K562 (cell line): ENCODE measurements around the gene SNRPD2. TPM values are rescaled to one million over a fixed set of nuclear protein-coding genes. Genes with fewer than 3 reads are reported as not detected.

Experiments used
- ATAC-seq: fragments of 200-7000 bp; cut with Tn5 transposase; 3 replicates; pipeline ENCODE4 v1.9.1; 2020; ENCODE audit warnings: moderate library complexity
- BruUV-seq: library from RNA; stranded (reverse); fragments of 400-500 nt; replicated peaks from 2 replicates; lab custom pipeline; 2021; lab: Mats Ljungman, UMichigan
- CTCF ChIA-PET: fragments of 300-600 bp; formaldehyde crosslinking; extraction: SDS; loops from one replicate; lab custom pipeline; 2021; ENCODE audit warnings: low intra/inter-chr PET ratio; lab: Yijun Ruan, JAX
- POLR2A ChIA-PET: fragments of 300-600, 350-650 bp; sonication (Branson Sonifier 250); formaldehyde crosslinking; extraction: SDS; loops from one replicate; lab custom pipeline; 2021; ENCODE audit warnings: antibody characterized with exemption, inconsistent platforms; lab: Yijun Ruan, JAX
- DNase-seq, 4 experiments: peaks; one replicate each; pipeline versions ENCODE4 v3.0.0 to v3.0.0-alpha.2; 2011 to 2018; ENCODE audit warnings: low spot score in 3 of 4, mixed read lengths in 3 of 4; ENCODE audit errors: extremely low read depth in 1 of 4
- FAIRE-seq: peaks from 2 replicates; lab custom pipeline; 2011; peaks lifted over from hg19 to GRCh38; lab: Jason Lieb, UNC
- H2AFZ ChIP-seq: 2 replicates; pipeline ENCODE4 v1.6.0; 2011; ENCODE audit warnings: low read depth, low read length, control low read depth, inconsistent platforms
- H3K27ac ChIP-seq: fragments of 200-600 bp; 3 replicates; pipeline ENCODE4 v1.8.0; 2011; ENCODE audit warnings: low read depth, mild to moderate bottlenecking, control low read depth, inconsistent platforms, low read length, moderate library complexity, mixed read lengths; ENCODE audit errors: extremely low read depth
- H3K27me3 ChIP-seq, 2 experiments: fragments of 300-600 bp in 1 of 2; 2 replicates in 1 of 2; 3 replicates in 1 of 2; pipeline versions ENCODE4 v1.6.0 to v1.8.0; 2011; ENCODE audit warnings: inconsistent platforms in 2 of 2, low read length in 2 of 2, mild to moderate bottlenecking in 1 of 2, mixed read lengths in 1 of 2, moderate library complexity in 1 of 2; ENCODE audit not compliant: control insufficient read depth in 2 of 2, insufficient read depth in 2 of 2
- H3K36me3 ChIP-seq: fragments of 300-600 bp; 3 replicates; pipeline ENCODE4 v1.8.0; 2011; ENCODE audit warnings: mild to moderate bottlenecking, low read length, inconsistent platforms; ENCODE audit not compliant: control insufficient read depth, insufficient read depth
- H3K4me1 ChIP-seq, 2 experiments: fragments of 200-600 bp in 1 of 2; replicated peaks in 1 of 2; 2 replicates in 1 of 2; 3 replicates in 1 of 2; pipeline versions ENCODE4 v1.5.1 to v1.8.0; 2011; ENCODE audit warnings: inconsistent platforms in 2 of 2, low read length in 2 of 2, mild to moderate bottlenecking in 1 of 2, mixed read lengths in 1 of 2, moderate library complexity in 1 of 2; ENCODE audit not compliant: control insufficient read depth in 2 of 2, insufficient read depth in 2 of 2
- H3K4me2 ChIP-seq: 2 replicates; pipeline ENCODE4 v1.6.1; 2011; ENCODE audit warnings: low read length, control low read depth, inconsistent platforms, mixed read lengths; ENCODE audit not compliant: insufficient read depth
- H3K4me3 ChIP-seq: fragments of 200-600 bp; sonication (generic), shearing (Covaris generic); 2 replicates; pipeline ENCODE4 v1.5.1; 2016; ENCODE audit warnings: control low read depth, inconsistent platforms
- H3K79me2 ChIP-seq: fragments of 200-600 bp; 3 replicates; pipeline ENCODE4 v1.8.0; 2011; ENCODE audit warnings: low read length, inconsistent platforms; ENCODE audit not compliant: control insufficient read depth, insufficient read depth
- H3K9ac ChIP-seq, 2 experiments: 2 replicates each; pipeline versions ENCODE4 v1.6.0 to v1.6.1; 2011; ENCODE audit warnings: low read depth in 2 of 2, low read length in 2 of 2, control low read depth in 1 of 2, inconsistent platforms in 1 of 2, mild to moderate bottlenecking in 1 of 2, mixed read lengths in 1 of 2; ENCODE audit not compliant: insufficient read depth in 1 of 2
- H3K9me1 ChIP-seq: one replicate; pipeline ENCODE4 v1.6.0; 2011; ENCODE audit warnings: inconsistent platforms, mild to moderate bottlenecking, low read length, moderate library complexity; ENCODE audit not compliant: control insufficient read depth, insufficient read depth
- H3K9me3 ChIP-seq: replicated peaks from 2 replicates; pipeline ENCODE4 v1.5.1; 2011; ENCODE audit warnings: low read depth, low read length, inconsistent platforms; ENCODE audit not compliant: control insufficient read depth, insufficient read depth
- H4K20me1 ChIP-seq: replicated peaks from 2 replicates; pipeline ENCODE4 v1.6.1; 2011; ENCODE audit warnings: low read length, inconsistent platforms, mixed read lengths; ENCODE audit not compliant: control insufficient read depth, insufficient read depth
- ATF1 ChIP-seq, 2 experiments: fragments of 450-650 bp in 1 of 2; IDR thresholded peaks; 2 replicates each; pipeline ENCODE4 v1.6.1; 2016; ENCODE audit warnings: missing compliant biosample characterization in 1 of 2, missing genetic modification characterization in 1 of 2
- CTCF ChIP-seq, 3 experiments: IDR thresholded peaks in 2 of 3; conservative IDR thresholded peaks in 1 of 3; 2 replicates each; pipeline ENCODE4 v1.5.1; 2011 to 2012; ENCODE audit warnings: low read length in 3 of 3, mild to moderate bottlenecking in 3 of 3, control low read depth in 2 of 3, improper control_type of control experiment in 1 of 3, inconsistent platforms in 1 of 3, low read depth in 1 of 3, mixed read lengths in 1 of 3, moderate library complexity in 1 of 3; ENCODE audit not compliant: insufficient read depth in 2 of 3
- MGA ChIP-seq: fragments of 450-650 bp; IDR thresholded peaks from 2 replicates; pipeline ENCODE4 v1.6.1; 2016; ENCODE audit warnings: mild to moderate bottlenecking, moderate library complexity
- RBM25 ChIP-seq: fragments of 200-400 bp; formaldehyde crosslinking; IDR thresholded peaks from 2 replicates; pipeline ENCODE4 v1.6.1; 2018; ENCODE audit warnings: low read length, low read depth, moderate library complexity; ENCODE audit not compliant: severe bottlenecking
- VEZF1 ChIP-seq: fragments of 200-800 bp; sonication (Bioruptor generic); IDR thresholded peaks from 2 replicates; pipeline ENCODE4 v1.6.1; 2017; ENCODE audit warnings: missing genetic modification characterization, missing compliant biosample characterization
- WGBS: fragments of 100-300 bp; shearing (Covaris generic); methylation state at CpG from one replicate; pipeline ENCODE4 v1.1.6; 2016; ENCODE audit warnings: low coverage, mixed read lengths; ENCODE audit not compliant: insufficient coverage; ENCODE audit errors: missing lambda C conversion rate; 5-methylcytosine and 5-hydroxymethylcytosine counted together
- in situ Hi-C: fragments of 300-500 bp; cut with MboI; formaldehyde crosslinking; loops from 4 replicates; pipeline ENCODE4 v1.15.0; 2018; ENCODE audit warnings: inconsistent platforms, mixed read lengths
- intact Hi-C: fragments of 100-400 bp; cut with micrococcal nuclease; formaldehyde crosslinking; loops from 2 replicates; pipeline ENCODE4 v1.14.2; 2022
- polyA plus RNA-seq, 8 experiments: library from polyadenylated mRNA; depleted of rRNA in 4 of 8; stranded (reverse) in 5 of 8; unstranded in 3 of 8; fragments of >200 nt; fragmentation: Nextera tagmentation in 2 of 8; fragmentation: Illumina TruSeq in 1 of 8; extraction: Ambion mirVana in 2 of 8; extraction: Trizol in 1 of 8; gene quantifications; 2 replicates each; pipeline versions ENCODE4 v1.2.1 to v1.2.3, GENCODE V29; 2011 to 2014; ENCODE audit warnings: inconsistent platforms in 1 of 8, missing spikeins in 1 of 8
- total RNA-seq, 7 experiments: library from RNA; depleted of rRNA in 6 of 7; stranded (reverse); fragments of >200 nt in 6 of 7; fragmentation: Illumina TruSeq in 2 of 7; extraction: Trizol in 2 of 7; gene quantifications; 2 replicates each; pipeline versions ENCODE4 v1.2.1 to v1.2.3, GENCODE V29; 2011 to 2021; ENCODE audit warnings: low replicate concordance in 1 of 7

The SNRPD2 gene
- total and polyA plus RNA-seq, 9 of the 15 experiments (the other 6 are each of a cell fraction or from before 2014, with no cell fraction given), result 728 to 4,411 (median 1,029) TPM

DNA sequence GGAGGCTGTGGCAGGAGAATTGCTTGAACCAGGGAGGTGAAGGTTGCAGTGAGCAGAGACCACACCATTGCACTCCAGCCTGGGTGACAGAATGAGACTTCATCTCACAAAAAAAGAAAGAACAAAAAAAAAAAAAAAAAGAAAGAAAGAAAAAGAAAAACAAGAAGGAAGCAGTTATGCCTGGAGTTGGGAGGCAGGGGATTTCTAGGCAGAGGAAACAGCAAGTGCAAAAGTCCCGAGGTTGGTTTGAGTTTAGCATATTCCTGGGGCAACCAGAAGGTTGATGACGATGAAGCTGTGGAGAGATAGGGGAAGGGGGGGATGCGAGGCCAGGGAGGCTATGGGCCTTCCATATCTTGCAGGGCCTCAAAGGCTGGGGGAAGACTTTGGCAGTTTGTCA, 41.0 kb downstream of the SNRPD2 start:
- Histone ChIP-seq H3K4me1 (peaks cover 7 to 8% of the 10 kb centered on the region in 2 experiments; a peak in 3 of 5 replicates), H3K4me2 (no peak overlapping the region), H3K36me3 (no peaks in the 10 kb centered on the region), H3K4me3 (no peak overlapping the region), H2AFZ (0 out of 2 replicates have a peak overlapping the region, but pooled peaks have one; percentile 7), H3K9ac (no peak overlapping the region), H3K79me2 (no peaks in the 10 kb centered on the region), H3K9me1 (no peaks in the 10 kb centered on the region), H3K27ac (no peak overlapping the region), H4K20me1 (no peaks in the 10 kb centered on the region), H3K9me3 (no peaks in the 10 kb centered on the region), H3K27me3 (no peaks in the 10 kb centered on the region)
- no peak for FAIRE-seq
- ATAC-seq, result no peak
- 15% methylated on average over 3 of the region's 3 CpGs for WGBS
- no TSS peak for BruUV-seq
- DNase-seq, result peak in 2 of 4 experiments; percentile 17 to 46
- POLR2A ChIA-PET, result interaction anchor here (0.6 to 2.1 kb wide), 2 partner anchors 15 to 19 kb away, joined by 3 to 6 read pairs; no protein-coding TSS in a partner anchor
- CTCF ChIA-PET, result no interaction called here
- in situ Hi-C loops, result no loop called here
- intact Hi-C loops, result no loop called here
- TF ChIP-seq ATF1 (CRISPR knock-in tag; IDR thresholded peaks at IDR 0.05), result no peak
- TF ChIP-seq ATF1 (tag; IDR thresholded peaks at IDR 0.05), result peak; percentile 14; the same call in 1 of the 2 replicates
- no peak for TF ChIP-seq CTCF (IDR thresholded peaks at IDR 0.05 in 2 of 3, conservative IDR thresholded peaks at IDR 0.05 in 1 of 3; ENCODE audit: insufficient read depth in 2 of 3, low read depth in 1 of 3, low read length in 3 of 3)
- no peak for TF ChIP-seq MGA
- peak; percentile 5 for TF ChIP-seq RBM25
- peak; percentile 44; the same call in 1 of the 2 replicates for TF ChIP-seq VEZF1
